H1 (cell line): ENCODE data around the gene ADCY1. TPM values are rescaled to one million over a fixed set of nuclear protein-coding genes. Genes with fewer than 3 reads are reported as not detected.
A peak's percentile ranks its signal among the peaks of the same experiment; 100 is the strongest.

Source experiments
- CTCF ChIA-PET: fragments of 300-600 bp; sonication (Branson Sonifier 250); formaldehyde crosslinking; loops from one replicate; lab custom pipeline; 2021; ENCODE audit not compliant: partially characterized antibody; lab: Charles Lee
- POLR2A ChIA-PET: fragments of 300-600 bp; sonication (Branson Sonifier 250); formaldehyde crosslinking; loops from one replicate; lab custom pipeline; 2021; ENCODE audit warnings: inconsistent platforms; ENCODE audit not compliant: partially characterized antibody; lab: Charles Lee
- DNase-seq, 2 experiments: peaks; one replicate each; pipeline versions ENCODE4 v3.0.0 to v3.0.0-alpha.2; 2010 to 2022; ENCODE audit warnings: low spot score in 2 of 2, low read depth in 1 of 2, mixed read lengths in 1 of 2
- FAIRE-seq: peaks from 2 replicates; lab custom pipeline; 2011; peaks lifted over from hg19 to GRCh38; lab: Jason Lieb, UNC
- H2AFZ ChIP-seq: 2 replicates; pipeline ENCODE4 v1.8.1; 2012; ENCODE audit warnings: low read length, inconsistent platforms
- H2AK5ac ChIP-seq: 2 replicates; pipeline ENCODE4 v1.6.1; 2013; ENCODE audit warnings: low read depth, low read length
- H2BK120ac ChIP-seq: replicated peaks from 2 replicates; pipeline ENCODE3; 2013; ENCODE audit warnings: low read depth, low read length, inconsistent platforms
- H2BK12ac ChIP-seq: 2 replicates; pipeline ENCODE4 v1.6.1; 2013; ENCODE audit warnings: low read depth, low read length
- H2BK15ac ChIP-seq: 2 replicates; pipeline ENCODE4 v1.6.1; 2013; ENCODE audit warnings: low read length
- H2BK20ac ChIP-seq: 2 replicates; pipeline ENCODE4 v1.6.1; 2013; ENCODE audit warnings: low read length
- H2BK5ac ChIP-seq: 2 replicates; pipeline ENCODE4 v1.6.1; 2013; ENCODE audit warnings: low read depth, low read length
- H3K14ac ChIP-seq: 2 replicates; pipeline ENCODE4 v1.6.1; 2013; ENCODE audit warnings: inconsistent platforms; ENCODE audit not compliant: insufficient read length
- H3K18ac ChIP-seq: 2 replicates; pipeline ENCODE4 v1.6.1; 2013; ENCODE audit warnings: low read length; ENCODE audit errors: extremely low read depth
- H3K23ac ChIP-seq: 2 replicates; pipeline ENCODE4 v1.6.1; 2013; ENCODE audit warnings: inconsistent platforms; ENCODE audit not compliant: insufficient read length
- H3K23me2 ChIP-seq: 2 replicates; pipeline ENCODE4 v1.6.1; 2013; ENCODE audit warnings: low read depth, low read length
- H3K27ac ChIP-seq: 2 replicates; pipeline ENCODE4 v1.6.1; 2011; ENCODE audit warnings: low read depth, low read length, inconsistent platforms
- H3K27me3 ChIP-seq, 4 experiments: replicated peaks in 1 of 4; 1 replicate in 1 of 4; 2 replicates in 3 of 4; pipeline versions ENCODE4 v1.6.1 to v1.8.1; 2011 to 2013; ENCODE audit warnings: low read length in 3 of 4, mild to moderate bottlenecking in 3 of 4, inconsistent platforms in 2 of 4, mixed read lengths in 2 of 4, moderate library complexity in 1 of 4; ENCODE audit not compliant: control insufficient read depth in 3 of 4, insufficient read depth in 3 of 4; ENCODE audit errors: extremely low read depth in 1 of 4
- H3K36me3 ChIP-seq, 4 experiments: 2 replicates each; pipeline versions ENCODE4 v1.6.1 to v1.8.1; 2011 to 2013; ENCODE audit warnings: mild to moderate bottlenecking in 4 of 4, low read length in 3 of 4, moderate library complexity in 2 of 4, control low read depth in 1 of 4, inconsistent platforms in 1 of 4; ENCODE audit not compliant: insufficient read depth in 4 of 4, control insufficient read depth in 2 of 4
- H3K4ac ChIP-seq: replicated peaks from 2 replicates; pipeline ENCODE3; 2013; ENCODE audit warnings: low read length, low read depth, mixed read lengths, inconsistent platforms; ENCODE audit not compliant: insufficient read length
- H3K4me1 ChIP-seq, 4 experiments: replicated peaks in 1 of 4; 1 replicate in 1 of 4; 2 replicates in 3 of 4; pipeline versions ENCODE4 v1.6.1 to v1.8.1; 2011 to 2013; ENCODE audit warnings: low read length in 3 of 4, inconsistent platforms in 2 of 4, mixed read lengths in 1 of 4; ENCODE audit not compliant: insufficient read depth in 4 of 4, control insufficient read depth in 3 of 4
- H3K4me2 ChIP-seq, 2 experiments: 2 replicates each; pipeline versions ENCODE4 v1.6.1 to v1.8.1; 2011 to 2013; ENCODE audit warnings: low read depth in 2 of 2, low read length in 2 of 2, control low read depth in 1 of 2, inconsistent platforms in 1 of 2, mild to moderate bottlenecking in 1 of 2; ENCODE audit not compliant: insufficient read depth in 1 of 2
- H3K4me3 ChIP-seq, 4 experiments: fragments of 200-600, 300-600 bp in 1 of 4; sonication (generic), shearing (Covaris generic), sonication (Bioruptor Twin) in 1 of 4; 2 replicates each; pipeline versions ENCODE4 v1.5.1 to v1.8.1; 2011 to 2016; ENCODE audit warnings: low read length in 4 of 4, low read depth in 3 of 4, control low read depth in 2 of 4, inconsistent platforms in 2 of 4, mild to moderate bottlenecking in 2 of 4, mixed read lengths in 1 of 4, moderate library complexity in 1 of 4; ENCODE audit not compliant: insufficient read depth in 2 of 4; ENCODE audit errors: extremely low read depth in 1 of 4
- H3K56ac ChIP-seq: replicated peaks from 2 replicates; pipeline ENCODE3; 2013; ENCODE audit warnings: low read depth, mild to moderate bottlenecking, mixed read lengths, low read length, inconsistent platforms; ENCODE audit not compliant: insufficient read length
- H3K79me1 ChIP-seq: 2 replicates; pipeline ENCODE4 v1.6.1; 2013; ENCODE audit warnings: low read depth, low read length, control low read depth
- H3K79me2 ChIP-seq, 2 experiments: 2 replicates each; pipeline versions ENCODE4 v1.6.1 to v1.8.1; 2012 to 2013; ENCODE audit warnings: low read length in 2 of 2, mild to moderate bottlenecking in 2 of 2, inconsistent platforms in 1 of 2; ENCODE audit not compliant: insufficient read depth in 2 of 2, control insufficient read depth in 1 of 2
- H3K9ac ChIP-seq, 4 experiments: replicated peaks in 1 of 4; 1 replicate in 1 of 4; 2 replicates in 3 of 4; pipeline versions ENCODE4 v1.6.1 to v1.8.1; 2011 to 2013; ENCODE audit warnings: low read depth in 3 of 4, low read length in 3 of 4, control low read depth in 2 of 4, mild to moderate bottlenecking in 2 of 4, moderate library complexity in 2 of 4, inconsistent platforms in 1 of 4; ENCODE audit errors: extremely low read depth in 1 of 4
- H3K9me3 ChIP-seq, 2 experiments: 2 replicates each; pipeline versions ENCODE4 v1.6.1 to v1.8.1; 2012 to 2013; ENCODE audit warnings: mild to moderate bottlenecking in 2 of 2, moderate library complexity in 2 of 2, control low read depth in 1 of 2, inconsistent platforms in 1 of 2, low read depth in 1 of 2, low read length in 1 of 2, mixed read lengths in 1 of 2; ENCODE audit not compliant: insufficient read depth in 2 of 2
- H4K20me1 ChIP-seq, 2 experiments: replicated peaks in 1 of 2; 2 replicates each; pipeline versions ENCODE3 to v1.8.1; 2011 to 2013; ENCODE audit warnings: inconsistent platforms in 2 of 2, low read length in 2 of 2, mild to moderate bottlenecking in 1 of 2; ENCODE audit not compliant: insufficient read depth in 2 of 2, control insufficient read depth in 1 of 2
- H4K5ac ChIP-seq: 2 replicates; pipeline ENCODE4 v1.6.1; 2013; ENCODE audit warnings: low read length, low read depth, mixed read lengths, inconsistent platforms; ENCODE audit not compliant: insufficient read length
- H4K8ac ChIP-seq: 2 replicates; pipeline ENCODE4 v1.8.0; 2013; ENCODE audit warnings: mild to moderate bottlenecking, moderate library complexity, low read length, inconsistent platforms; ENCODE audit not compliant: insufficient read depth; ENCODE audit errors: extremely low read depth
- H4K91ac ChIP-seq: replicated peaks from 2 replicates; pipeline ENCODE3; 2013; ENCODE audit warnings: low read length, mixed read lengths, inconsistent platforms; ENCODE audit not compliant: insufficient read length
- CHD1 ChIP-seq: IDR thresholded peaks from 2 replicates; pipeline ENCODE4 v1.6.1; 2012; ENCODE audit warnings: low read depth, low read length, improper control_type of control experiment
- CHD2 ChIP-seq: IDR thresholded peaks from 2 replicates; pipeline ENCODE4 v1.6.1; 2012; ENCODE audit warnings: low read length, improper control_type of control experiment
- CREB1 ChIP-seq: IDR thresholded peaks from 2 replicates; pipeline ENCODE4 v1.6.1; 2012; ENCODE audit warnings: inconsistent platforms
- EZH2 ChIP-seq: fragments of 200-600 bp; sonication (generic); IDR thresholded peaks from 2 replicates; pipeline ENCODE4 v1.7.1; 2012; ENCODE audit warnings: low read depth, mild to moderate bottlenecking, moderate library complexity, low read length, inconsistent platforms; ENCODE audit not compliant: severe bottlenecking
- FOSL1 ChIP-seq: IDR thresholded peaks from 2 replicates; pipeline ENCODE4 v1.6.1; 2011; ENCODE audit warnings: mild to moderate bottlenecking, low read depth, low read length, moderate library complexity; ENCODE audit not compliant: insufficient read depth
- POLR2A ChIP-seq, 2 experiments: IDR thresholded peaks; 1 replicate in 1 of 2; 2 replicates in 1 of 2; pipeline ENCODE4 v1.6.1; 2011; ENCODE audit warnings: low read depth in 2 of 2, low read length in 2 of 2, mild to moderate bottlenecking in 2 of 2; ENCODE audit errors: control extremely low read depth in 1 of 2
- TAF7 ChIP-seq: optimal IDR thresholded peaks from 2 replicates; pipeline ENCODE3; 2011; ENCODE audit warnings: low read depth, mild to moderate bottlenecking, inconsistent platforms, low read length, moderate library complexity, borderline replicate concordance
- TCF12 ChIP-seq: IDR thresholded peaks from 2 replicates; pipeline ENCODE4 v1.6.1; 2011; ENCODE audit warnings: low read depth, mild to moderate bottlenecking, low read length
- WGBS, 2 experiments: shearing (Covaris generic) in 1 of 2; methylation state at CpG; one replicate each; pipeline versions ENCODE4 v1.1.6 to v1.1.7; 2013 to 2015; ENCODE audit warnings: low lambda C conversion rate in 2 of 2, mixed read lengths in 2 of 2, inconsistent platforms in 1 of 2, low coverage in 1 of 2, missing lambda C conversion rate in 1 of 2; ENCODE audit not compliant: insufficient replicate concordance in 2 of 2, insufficient coverage in 1 of 2, insufficient read length in 1 of 2; ENCODE audit errors: extremely low coverage in 1 of 2, missing lambda C conversion rate in 1 of 2; 5-methylcytosine and 5-hydroxymethylcytosine counted together
- polyA plus RNA-seq, 7 experiments: library from polyadenylated mRNA; depleted of rRNA in 3 of 7; stranded (reverse) in 5 of 7; unstranded in 2 of 7; fragments of >200 nt in 5 of 7; fragments of 200-250 nt in 2 of 7; gene quantifications; 1 replicate in 5 of 7; 2 replicates in 1 of 7; 4 replicates in 1 of 7; pipeline versions ENCODE4 v1.2.1 to v1.2.3, GENCODE V29; 2011 to 2013; ENCODE audit warnings: missing spikeins in 2 of 7, mixed read lengths in 2 of 7
- total RNA-seq: library from RNA; stranded (reverse); fragmentation: NEBNext Ultra II Directional; extraction: Animal tissue kit (Norgen Biotek cat#: 25700); gene quantifications from 2 replicates; pipeline ENCODE4 v1.2.1, GENCODE V29; 2021

ADCY1 gene
- total and polyA plus RNA-seq, 2 of the 8 experiments (the other 6 are each of a cell fraction or from before 2014, with no cell fraction given), result 7.9 to 26.9 TPM

- no peaks in the 10 kb centered on the region for H3K9me3 ChIP-seq
Observed at GRCh38 chr7:45588466-45588865, 14.3 kb downstream of the ADCY1 start.

More at GRCh38 chr7:45588466-45588865, 14.3 kb downstream of the ADCY1 start:
- DNase-seq (no peak), FAIRE-seq (no peak)
- Histone ChIP-seq H3K79me1 (peaks cover 19% of the 10 kb centered on the region), H2BK20ac (no peak overlapping the region), H3K23ac (no peak overlapping the region), H4K91ac (peak overlapping the region; percentile 1), H3K56ac (no peak overlapping the region), H3K27ac (no peak overlapping the region), H2BK12ac (no peak overlapping the region), H3K79me2 (peaks cover 0 to 43% of the 10 kb centered on the region in 2 experiments; a peak in 2 of 4 replicates), H2BK120ac (no peak overlapping the region), H3K23me2 (no peaks in the 10 kb centered on the region; the same call in 1 of the 2 replicates), H3K9ac (no peak overlapping the region), H3K27me3 (no peaks in the 10 kb centered on the region), H4K20me1 (peaks cover 0 to 12% of the 10 kb centered on the region in 2 experiments), H2AFZ (no peak overlapping the region), H3K4ac (no peak overlapping the region), H4K8ac (no peak overlapping the region), H3K4me3 (no peak overlapping the region), H3K14ac (no peak overlapping the region), H3K4me1 (peaks cover 0 to 7% (median 4%) of the 10 kb centered on the region in 4 experiments; a peak in 4 of 7 replicates), H2BK5ac (no peak overlapping the region), H2AK5ac (no peak overlapping the region), H3K18ac (no peak overlapping the region), H3K36me3 (no peaks in the 10 kb centered on the region; a peak in 1 of 8 replicates), H2BK15ac (no peak overlapping the region), H4K5ac (no peak overlapping the region), H3K4me2 (no peak overlapping the region)
- 80% methylated on average over 6 of the region's 6 CpGs; no CpG with 5 or more reads in 1 of the 2 experiments for WGBS, 2 experiments
- CTCF ChIA-PET, result interaction anchor here (3.3 kb wide), 1 partner anchor 8 kb away, joined by 22 read pairs; no protein-coding TSS in a partner anchor
- TF ChIP-seq TAF7 (no peak), EZH2 (no peak), TCF12 (no peak), CHD2 (no peak), POLR2A (IDR thresholded peaks at IDR 0.05; ENCODE audit: control extremely low read depth in 1 of 2, low read depth in 2 of 2, low read length in 2 of 2) (no peak), CHD1 (no peak), CREB1 (no peak), FOSL1 (no peak)
- POLR2A ChIA-PET, result interaction anchor here (0.6 kb wide), 1 partner anchor 76 kb away, joined by 3 read pairs; no protein-coding TSS in a partner anchor
